ENCODE measurements around the gene SYTL1.

SYTL1 gene

GRCh38 chr1:27318596-27318995 lies 23.2 kb upstream of the SYTL1 start:
- no peak for DNase-seq

- peak; percentile 96 to 97 for DNase-seq
Measured at GRCh38 chr1:27321813-27322568, 19.8 kb upstream of the SYTL1 start, which contains the start of gene TMEM222. TMEM222 (plus strand) TSS chr1:27322163; CDS start chr1:27322198, 35 bp downstream.

- no peak for DNase-seq
Measured at GRCh38 chr1:27322569-27323240, 19.1 kb upstream of the SYTL1 start.

- DNase-seq: no peak
Measured at GRCh38 chr1:27325286-27325685, 16.5 kb upstream of the SYTL1 start.

- no peak for DNase-seq
Measured at GRCh38 chr1:27327964-27328363, 13.9 kb upstream of the SYTL1 start.

- no peak for DNase-seq
Measured at GRCh38 chr1:27330786-27331185, 11.0 kb upstream of the SYTL1 start.

GRCh38 chr1:27331426-27331825 lies 10.4 kb upstream of the SYTL1 start:
- no peak for DNase-seq

GRCh38 chr1:27331922-27332321 lies 9.9 kb upstream of the SYTL1 start:
- no peak for DNase-seq

- peak; percentile 51 to 69 for DNase-seq
Measured at GRCh38 chr1:27332536-27333281, 9.1 kb upstream of the SYTL1 start.

GRCh38 chr1:27333717-27334279 lies 8.0 kb upstream of the SYTL1 start:
- no peak for DNase-seq

- DNase-seq: no peak
Measured at GRCh38 chr1:27335506-27336422, 6.1 kb upstream of the SYTL1 start.

- DNase-seq: no peak
Measured at GRCh38 chr1:27336756-27337155, 5.1 kb upstream of the SYTL1 start.

- no peak for DNase-seq
Measured at GRCh38 chr1:27338751-27339150, 3.1 kb upstream of the SYTL1 start.

GRCh38 chr1:27339213-27339612 lies 2.6 kb upstream of the SYTL1 start:
- DNase-seq: no peak

- peak in 1 of 2 donors; percentile 40 for DNase-seq
Measured at GRCh38 chr1:27342391-27342777, 562 bp downstream of the SYTL1 start.

- peak; percentile 79 to 87 for DNase-seq
Measured at GRCh38 chr1:27342778-27343638, 1.2 kb downstream of the SYTL1 start.

GRCh38 chr1:27343639-27344025 lies 1.8 kb downstream of the SYTL1 start:
- DNase-seq: no peak

- DNase-seq: no peak
Measured at GRCh38 chr1:27345272-27345671, 3.5 kb downstream of the SYTL1 start.

GRCh38 chr1:27346357-27346756 lies 4.5 kb downstream of the SYTL1 start:
- DNase-seq: no peak

GRCh38 chr1:27346991-27347624 lies 5.3 kb downstream of the SYTL1 start:
- DNase-seq: no peak
